GM23338 (cell line): ENCODE data around the gene EDAR. TPM values are rescaled to one million over a fixed set of nuclear protein-coding genes. Genes with fewer than 3 reads are reported as not detected.

Experiments
- ATAC-seq: fragments of 200-7000 bp; cut with Tn5 transposase; 3 replicates; pipeline ENCODE4 v1.9.1; 2020
- DNase-seq: peaks from one replicate; pipeline ENCODE4 v3.0.0-alpha.2; 2015; ENCODE audit warnings: low spot score
- H2AFZ ChIP-seq: fragments of 200-600 bp; sonication (generic); 2 replicates; pipeline ENCODE4 v1.8.0; 2016; ENCODE audit warnings: antibody characterized with exemption, mild to moderate bottlenecking, moderate library complexity
- H3F3A ChIP-seq: fragments of 200-600 bp; sonication (generic); replicated peaks from 2 replicates; pipeline ENCODE4 v1.8.0; 2017; ENCODE audit warnings: antibody characterized with exemption, mixed run types, low read depth
- H3K27ac ChIP-seq: fragments of 200-600 bp; sonication (generic); 2 replicates; pipeline ENCODE4 v1.6.1; 2016; ENCODE audit warnings: low read depth
- H3K27me3 ChIP-seq: fragments of 200-600 bp; sonication (generic); 2 replicates; pipeline ENCODE4 v1.8.0; 2016; ENCODE audit warnings: mild to moderate bottlenecking, mixed run types, moderate library complexity; ENCODE audit not compliant: insufficient read depth
- H3K36me3 ChIP-seq: fragments of 200-600 bp; sonication (generic); 2 replicates; pipeline ENCODE4 v1.8.0; 2016; ENCODE audit warnings: mild to moderate bottlenecking; ENCODE audit not compliant: insufficient read depth
- H3K4me1 ChIP-seq: fragments of 200-600 bp; sonication (generic); 2 replicates; pipeline ENCODE4 v1.8.0; 2016; ENCODE audit warnings: mild to moderate bottlenecking, moderate library complexity; ENCODE audit not compliant: insufficient read depth
- H3K4me2 ChIP-seq: fragments of 200-600 bp; sonication (generic); 2 replicates; pipeline ENCODE4 v1.7.1; 2017; ENCODE audit warnings: mixed run types
- H3K4me3 ChIP-seq: fragments of 200-600 bp; sonication (generic); 2 replicates; pipeline ENCODE4 v1.6.1; 2016; ENCODE audit warnings: mixed run types
- H3K79me2 ChIP-seq: fragments of 200-600 bp; sonication (generic); replicated peaks from 2 replicates; pipeline ENCODE4 v1.8.0; 2017; ENCODE audit warnings: mild to moderate bottlenecking; ENCODE audit not compliant: insufficient read depth
- H3K9me2 ChIP-seq: fragments of 200-600 bp; sonication (generic); 2 replicates; pipeline ENCODE4 v1.8.0; 2017; ENCODE audit not compliant: insufficient read depth
- H4K20me1 ChIP-seq: fragments of 200-600 bp; sonication (generic); replicated peaks from 2 replicates; pipeline ENCODE4 v1.8.0; 2017; ENCODE audit warnings: mild to moderate bottlenecking; ENCODE audit not compliant: insufficient read depth
- H3K27ac Mint-ChIP-seq: 2 replicates; pipeline ENCODE4 v1.8.0; 2020; ENCODE audit warnings: inconsistent platforms, mild to moderate bottlenecking, moderate library complexity, mixed read lengths
- H3K27me3 Mint-ChIP-seq: 3 replicates; pipeline ENCODE4 v1.8.0; 2022; ENCODE audit warnings: low read depth, mild to moderate bottlenecking, moderate library complexity, mixed read lengths, inconsistent platforms; ENCODE audit not compliant: insufficient read depth, poor library complexity
- H3K36me3 Mint-ChIP-seq: 3 replicates; pipeline ENCODE4 v1.8.0; 2021; ENCODE audit warnings: low read depth, mild to moderate bottlenecking, inconsistent platforms, moderate library complexity, mixed read lengths
- H3K4me1 Mint-ChIP-seq: 3 replicates; pipeline ENCODE4 v1.8.0; 2020; ENCODE audit warnings: mild to moderate bottlenecking, inconsistent platforms, mixed read lengths
- H3K4me3 Mint-ChIP-seq: 3 replicates; pipeline ENCODE4 v1.8.0; 2021; ENCODE audit warnings: moderate library complexity, mild to moderate bottlenecking, inconsistent platforms, mixed read lengths
- H3K9me3 Mint-ChIP-seq: 3 replicates; pipeline ENCODE4 v1.8.0; 2020; ENCODE audit warnings: moderate library complexity, mild to moderate bottlenecking, inconsistent platforms, mixed read lengths
- CREB1 ChIP-seq: fragments of 250-450 bp; sonication (Bioruptor Pico); IDR thresholded peaks from 2 replicates; pipeline ENCODE4 v1.5.0; 2020; ENCODE audit warnings: low read depth, mild to moderate bottlenecking, moderate library complexity
- CTCF ChIP-seq, 2 experiments: fragments of 200-600 bp in 1 of 2; sonication (generic) in 1 of 2; conservative IDR thresholded peaks; 2 replicates each; pipeline versions ENCODE4 v1.5.1 to v1.6.1; 2016 to 2017; ENCODE audit warnings: antibody characterized with exemption in 2 of 2, low read depth in 2 of 2, mild to moderate bottlenecking in 2 of 2, moderate library complexity in 1 of 2
- ETS1 ChIP-seq: IDR thresholded peaks from 2 replicates; pipeline ENCODE4 v1.6.1; 2016; ENCODE audit warnings: antibody characterized with exemption
- EZH2 ChIP-seq: fragments of 200-600 bp; sonication (generic); IDR thresholded peaks from one replicate; pipeline ENCODE4 v1.8.0; 2017; ENCODE audit warnings: antibody characterized with exemption, mild to moderate bottlenecking, low read depth; ENCODE audit not compliant: unreplicated experiment
- EZH2phosphoT487 ChIP-seq: fragments of 200-600 bp; sonication (generic); IDR thresholded peaks from one replicate; pipeline ENCODE4 v1.8.1; 2018; ENCODE audit warnings: antibody characterized with exemption; ENCODE audit not compliant: unreplicated experiment
- JUNB ChIP-seq: IDR thresholded peaks from one replicate; pipeline ENCODE4 v1.6.1; 2016; ENCODE audit warnings: antibody characterized with exemption; ENCODE audit not compliant: unreplicated experiment
- NANOG ChIP-seq: IDR thresholded peaks from 2 replicates; pipeline ENCODE4 v1.6.1; 2016; ENCODE audit warnings: antibody characterized with exemption, borderline replicate concordance
- POLR2AphosphoS5 ChIP-seq: IDR thresholded peaks from 2 replicates; pipeline ENCODE4 v1.6.1; 2016; ENCODE audit warnings: antibody characterized with exemption, low read depth
- REST ChIP-seq: IDR thresholded peaks from one replicate; pipeline ENCODE4 v1.6.1; 2018; ENCODE audit warnings: antibody characterized with exemption; ENCODE audit not compliant: unreplicated experiment
- STAT1 ChIP-seq: IDR thresholded peaks from one replicate; pipeline ENCODE4 v1.6.1; 2016; ENCODE audit warnings: antibody characterized with exemption; ENCODE audit not compliant: unreplicated experiment
- ZNF114 ChIP-seq: fragments of 250-450 bp; sonication (Bioruptor Pico); IDR thresholded peaks from 2 replicates; pipeline ENCODE4 v1.5.0; 2020; ENCODE audit warnings: mild to moderate bottlenecking, moderate library complexity
- ZNF331 ChIP-seq: fragments of 250-450 bp; sonication (Bioruptor Pico); IDR thresholded peaks from 2 replicates; pipeline ENCODE4 v1.5.0; 2020; ENCODE audit warnings: low read depth, mild to moderate bottlenecking, moderate library complexity
- ZNF462 ChIP-seq: fragments of 250-450 bp; sonication (Bioruptor Pico); IDR thresholded peaks from 2 replicates; pipeline ENCODE4 v1.5.0; 2020; ENCODE audit warnings: mild to moderate bottlenecking, moderate library complexity
- polyA plus RNA-seq: library from polyadenylated mRNA; unstranded; fragments of >200 nt; fragmentation: Nextera tagmentation; extraction: Ambion mirVana; gene quantifications from 2 replicates; pipeline ENCODE4 v1.2.1, GENCODE V29; 2016
- total RNA-seq: library from RNA; depleted of rRNA; stranded (reverse); fragments of >200 nt; shearing (Covaris generic); gene quantifications from 2 replicates; pipeline ENCODE4 v1.2.3, GENCODE V29; 2014

The EDAR gene
- total and polyA plus RNA-seq, 2 experiments from 2014 or later, result not detected

GRCh38 chr2:108958002-108958401 lies 31.0 kb downstream of the EDAR start:
- Histone ChIP-seq H3F3A (no peaks in the 10 kb centered on the region), H3K36me3 (no peaks in the 10 kb centered on the region), H3K79me2 (no peaks in the 10 kb centered on the region), H3K4me2 (no peak overlapping the region), H3K27me3 (no peaks in the 10 kb centered on the region), H3K4me1 (peaks cover 12% of the 10 kb centered on the region), H2AFZ (no peak overlapping the region), H3K4me3 (no peak overlapping the region), H4K20me1 (no peaks in the 10 kb centered on the region), H3K9me2 (0 out of 2 replicates have a peak, but pooled peaks cover 2% of the 10 kb centered on the region), H3K27ac (no peak overlapping the region)
- TF ChIP-seq NANOG (no peak), CTCF (conservative IDR thresholded peaks at IDR 0.05; ENCODE audit: low read depth in 2 of 2) (no peak), ZNF462 (CRISPR knock-in tag) (no peak), EZH2 (no peak), ZNF331 (no peak), CREB1 (CRISPR knock-in tag) (no peak), ZNF114 (CRISPR knock-in tag) (no peak), REST (no peak), JUNB (no peak), POLR2AphosphoS5 (no peak), EZH2phosphoT487 (no peak), STAT1 (no peak), ETS1 (no peak)
- no peak overlapping the region for H3K27ac Mint-ChIP-seq
- peaks cover 20% of the 10 kb centered on the region for H3K4me1 Mint-ChIP-seq
- peaks cover 3% of the 10 kb centered on the region for H3K27me3 Mint-ChIP-seq
- DNase-seq (no peak), ATAC-seq (no peak; the same call in 2 of the 3 replicates)
- H3K9me3 Mint-ChIP-seq, result no peaks in the 10 kb centered on the region
- H3K36me3 Mint-ChIP-seq, result no peaks in the 10 kb centered on the region
- H3K4me3 Mint-ChIP-seq, result no peak overlapping the region
